Prostate gland (tissue), 2 donors: ENCODE data around the gene VGF. TPM values are rescaled to one million over a fixed set of nuclear protein-coding genes. Genes with fewer than 3 reads are reported as not detected.

Source experiments
- DNase-seq: peaks from one replicate; pipeline ENCODE4 v3.0.0-alpha.2; 2019; ENCODE audit warnings: low spot score
- H3K27ac ChIP-seq, 2 donors: fragments of 200-600 bp; sonication (generic); 2 replicates each; pipeline ENCODE4 v1.5.1; 2017 to 2019
- H3K27me3 ChIP-seq: fragments of 200-600 bp; sonication (generic); replicated peaks from 2 replicates; pipeline ENCODE4 v1.5.1; 2019; ENCODE audit not compliant: insufficient read depth
- H3K36me3 ChIP-seq, 2 donors: fragments of 200-600 bp; sonication (generic); 1 replicate in 1 of 2; 2 replicates in 1 of 2; pipeline versions ENCODE4 v1.5.1 to v1.8.1; 2017 to 2019
- H3K4me1 ChIP-seq: fragments of 200-600 bp; sonication (generic); replicated peaks from 2 replicates; pipeline ENCODE4 v1.5.1; 2019
- H3K4me3 ChIP-seq, 2 donors: fragments of 200-600 bp; sonication (generic); 2 replicates each; pipeline ENCODE4 v1.5.1; 2017 to 2019
- H3K9me3 ChIP-seq: fragments of 200-600 bp; sonication (generic); 2 replicates; pipeline ENCODE4 v1.5.1; 2017
- CTCF ChIP-seq, 4 experiments: fragments of 200-600 bp in 2 of 4; fragments of 450-650 bp in 2 of 4; sonication (generic) in 2 of 4; IDR thresholded peaks; 1 replicate in 3 of 4; 2 replicates in 1 of 4; pipeline ENCODE4 v1.5.1; 2016 to 2019; ENCODE audit warnings: antibody characterized with exemption in 4 of 4, mild to moderate bottlenecking in 2 of 4, moderate library complexity in 2 of 4
- POLR2A ChIP-seq: fragments of 450-650 bp; IDR thresholded peaks from one replicate; pipeline ENCODE4 v1.6.1; 2016; ENCODE audit warnings: antibody characterized with exemption, mild to moderate bottlenecking
- POLR2AphosphoS5 ChIP-seq: sonication (generic); formaldehyde crosslinking; IDR thresholded peaks from one replicate; pipeline ENCODE4 v1.6.1; 2017; ENCODE audit warnings: antibody characterized with exemption
- WGBS: methylation state at CpG from one replicate; pipeline ENCODE4 v1.1.5; 2018; 5-methylcytosine and 5-hydroxymethylcytosine counted together
- intact Hi-C: fragments of 100-400 bp; cut with DNase I; formaldehyde crosslinking; loops from one replicate; pipeline ENCODE4 v1.14.2; 2022
- total RNA-seq, 2 donors: library from RNA; depleted of rRNA; stranded (reverse); fragments of >200 nt; gene quantifications; one replicate each; pipeline ENCODE4 v1.1.0, GENCODE V29; 2016

The VGF gene
- total RNA-seq, 2 donors from 2014 or later: 0.14 to 0.68 TPM

GRCh38 chr7:101155303-101155702, 10.1 kb downstream of the VGF start:
- Histone ChIP-seq H3K9me3 (no peaks in the 10 kb centered on the region), H3K27ac (peak overlapping the region in 1 of 2 donors; percentile 46), H3K4me1 (peaks cover 4% of the 10 kb centered on the region), H3K36me3 (no peaks in the 10 kb centered on the region), H3K27me3 (no peaks in the 10 kb centered on the region), H3K4me3 (peak overlapping the region; percentile 93 to 98)
- WGBS: 51% methylated on average over 4 of the region's 4 CpGs
- intact Hi-C loops: no loop called here
- DNase-seq: no peak
- TF ChIP-seq CTCF (IDR thresholded peaks at IDR 0.05) (no peak), POLR2AphosphoS5 (no peak), POLR2A (no peak)

GRCh38 chr7:101154693-101155102, 10.7 kb downstream of the VGF start:
- DNase-seq: no peak
- Histone ChIP-seq H3K4me1 (peaks cover 4% of the 10 kb centered on the region), H3K9me3 (no peaks in the 10 kb centered on the region), H3K27me3 (no peaks in the 10 kb centered on the region), H3K27ac (peak overlapping the region; percentile 46 to 65), H3K36me3 (no peaks in the 10 kb centered on the region), H3K4me3 (peak overlapping the region; percentile 93 to 98)
- WGBS: 2% methylated on average over 28 of the region's 34 CpGs
- intact Hi-C loops: no loop called here
- no peak for TF ChIP-seq POLR2AphosphoS5
- no peak for TF ChIP-seq POLR2A

GRCh38 chr7:101153969-101154692, 11.2 kb downstream of the VGF start, which contains the start of gene AP1S1:
TSS of gene AP1S1 (plus strand) at chr7:101154476. CDS start at chr7:101154515, 39 bp downstream.
- peak within 1 kb of the TSS; percentile 93 to 98 for H3K4me3 ChIP-seq
- no peaks in the 10 kb centered on the region for H3K27me3 ChIP-seq
- peak; percentile 90 for DNase-seq
- no peaks in the 10 kb centered on the region for H3K36me3 ChIP-seq
- intact Hi-C loops: no loop called here
- H3K9me3 ChIP-seq: no peaks in the 10 kb centered on the region
- WGBS: 4% methylated on average over 42 of the region's 51 CpGs
- H3K27ac ChIP-seq: peak within 1 kb of the TSS; percentile 46 to 65
- TF ChIP-seq CTCF (IDR thresholded peaks at IDR 0.05) (peak in 1 of 4 experiments; percentile 24), POLR2AphosphoS5 (peak; percentile 89), POLR2A (peak; percentile 71)
- H3K4me1 ChIP-seq: peaks cover 4% of the 10 kb centered on the region

- no peak overlapping the region for H3K27ac ChIP-seq
- intact Hi-C loops: no loop called here
- no peak overlapping the region for H3K4me3 ChIP-seq
- 85% methylated on average over 2 of the region's 2 CpGs for WGBS
- H3K27me3 ChIP-seq: no peaks in the 10 kb centered on the region
- TF ChIP-seq POLR2A (no peak), CTCF (IDR thresholded peaks at IDR 0.05) (no peak), POLR2AphosphoS5 (no peak)
- peaks cover 4% of the 10 kb centered on the region for H3K4me1 ChIP-seq
- DNase-seq: no peak
- H3K9me3 ChIP-seq: no peaks in the 10 kb centered on the region
- H3K36me3 ChIP-seq: no peaks in the 10 kb centered on the region
Measured at GRCh38 chr7:101151908-101152651, 13.3 kb downstream of the VGF start.

- Histone ChIP-seq H3K4me3 (no peak overlapping the region), H3K9me3 (no peaks in the 10 kb centered on the region), H3K27me3 (no peaks in the 10 kb centered on the region), H3K4me1 (no peaks in the 10 kb centered on the region), H3K27ac (no peak overlapping the region), H3K36me3 (no peaks in the 10 kb centered on the region)
- 71% methylated on average over 4 of the region's 4 CpGs for WGBS
- intact Hi-C loops: loop anchor here (5.0 kb wide), 1 partner anchor 141 kb away; no protein-coding TSS in a partner anchor
- TF ChIP-seq POLR2A (no peak), POLR2AphosphoS5 (no peak), CTCF (IDR thresholded peaks at IDR 0.05) (no peak)
- no peak for DNase-seq
Measured at GRCh38 chr7:101140746-101141382, 24.5 kb downstream of the VGF start.
